HuH-7.5 (cell line): ENCODE results near the gene KLHL2.
"Not testable (repeated sequence)": the region's sequence is repeated elsewhere in the genome, so short reads cannot be mapped to it uniquely, and the experiment has no call there.

Experiments
- DNase-seq: peaks from one replicate; pipeline ENCODE4 v3.0.0; 2011; ENCODE audit warnings: low spot score

Gene KLHL2

DNA sequence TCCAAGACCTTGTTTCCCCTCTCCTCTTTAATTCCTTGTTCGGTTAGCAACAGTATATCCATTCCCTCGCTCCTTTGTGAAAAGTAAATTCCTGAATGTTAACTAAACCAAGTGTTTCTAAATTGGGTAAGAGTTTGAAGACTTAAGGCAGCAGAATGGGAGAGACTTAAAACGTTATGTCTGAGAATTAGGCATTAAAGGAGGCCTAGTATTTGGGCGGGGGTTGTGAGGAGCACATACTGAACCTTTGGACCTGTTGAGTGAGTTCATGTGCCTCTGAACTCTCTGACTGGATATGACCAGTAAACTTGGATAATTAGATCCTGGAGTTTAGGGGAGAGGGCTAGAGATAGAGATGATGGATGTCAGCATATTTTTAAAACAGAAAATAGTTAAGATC, 121.3 kb downstream of the KLHL2 start:
- peak; percentile 14 for DNase-seq

DNA sequence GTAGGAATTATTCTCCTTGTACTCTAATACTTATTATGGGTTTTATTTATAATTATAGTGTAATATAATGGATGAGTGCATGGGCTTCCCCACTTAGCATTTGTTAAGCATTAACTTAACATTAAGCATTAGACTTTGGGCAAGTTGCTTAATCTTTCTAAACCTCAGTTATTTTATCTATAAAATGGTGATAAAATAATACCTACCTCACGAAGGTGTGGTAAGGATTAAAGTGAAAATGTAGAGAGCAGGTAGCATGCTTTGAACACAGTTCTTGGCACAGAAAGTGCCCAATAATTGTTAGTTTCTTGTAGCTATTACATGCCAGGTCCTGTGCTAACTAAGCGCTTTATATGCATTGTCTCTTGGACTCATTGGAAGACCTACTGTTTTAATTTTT, 122.7 kb downstream of the KLHL2 start:
- no peak for DNase-seq

DNA sequence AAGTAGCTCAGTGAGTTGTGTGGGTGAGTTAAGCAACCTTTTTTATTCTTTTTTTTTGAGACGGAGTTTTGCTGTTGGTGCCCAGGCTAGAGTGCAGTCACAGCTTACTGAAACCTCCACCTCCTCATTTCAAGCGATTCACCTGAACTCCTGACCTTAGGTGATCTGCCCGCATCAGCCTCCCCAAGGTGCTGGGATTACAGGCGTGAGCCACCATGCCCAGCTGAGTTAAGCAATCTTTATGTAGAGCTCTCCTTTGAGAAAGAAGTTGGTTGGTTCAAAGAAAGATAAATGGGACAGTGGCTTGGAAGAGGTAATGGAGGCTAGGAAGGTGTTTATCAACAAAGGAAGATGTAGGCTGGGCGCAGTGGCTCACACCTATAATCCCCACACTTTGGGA, 123.3 kb downstream of the KLHL2 start:
- no peak for DNase-seq

DNA sequence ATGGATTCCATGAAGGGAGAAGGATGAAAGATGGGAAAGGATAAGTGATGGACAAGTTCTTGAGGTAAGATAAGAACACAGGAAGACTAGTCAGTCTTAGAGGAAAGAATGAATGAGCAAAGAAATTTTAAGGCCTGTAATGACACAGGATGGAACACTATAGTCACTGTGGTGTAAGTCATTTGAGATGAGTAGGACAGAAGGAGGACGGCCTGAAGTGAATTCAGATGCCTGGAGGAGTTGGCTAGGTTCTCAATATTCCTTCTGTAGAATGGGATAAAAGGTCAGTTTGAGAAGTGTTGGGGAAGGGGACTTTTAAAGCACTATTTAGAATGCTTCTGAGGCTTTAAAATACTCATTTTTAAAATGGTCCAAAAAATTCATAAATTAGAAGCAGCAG, 124.0 kb downstream of the KLHL2 start:
- DNase-seq, result no peak

DNA sequence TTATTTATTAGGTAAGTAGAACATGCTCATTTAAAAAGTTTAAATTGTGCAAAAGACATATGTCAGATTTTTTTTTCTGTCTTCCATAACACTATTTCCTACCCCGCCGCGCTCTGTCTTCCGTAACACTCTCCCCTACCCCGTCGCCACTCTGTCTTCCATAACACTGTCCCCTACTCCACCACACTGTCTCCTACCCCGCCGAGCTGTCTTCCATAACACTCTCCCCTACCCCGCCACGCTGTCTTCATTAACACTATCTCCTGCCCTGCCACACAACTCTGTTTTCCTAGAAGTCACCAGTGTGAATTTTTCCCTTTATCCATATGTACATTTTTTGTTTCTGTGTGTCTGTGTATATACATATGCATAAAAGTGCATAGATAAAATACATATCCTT, 124.5 kb downstream of the KLHL2 start:
- no peak for DNase-seq

DNA sequence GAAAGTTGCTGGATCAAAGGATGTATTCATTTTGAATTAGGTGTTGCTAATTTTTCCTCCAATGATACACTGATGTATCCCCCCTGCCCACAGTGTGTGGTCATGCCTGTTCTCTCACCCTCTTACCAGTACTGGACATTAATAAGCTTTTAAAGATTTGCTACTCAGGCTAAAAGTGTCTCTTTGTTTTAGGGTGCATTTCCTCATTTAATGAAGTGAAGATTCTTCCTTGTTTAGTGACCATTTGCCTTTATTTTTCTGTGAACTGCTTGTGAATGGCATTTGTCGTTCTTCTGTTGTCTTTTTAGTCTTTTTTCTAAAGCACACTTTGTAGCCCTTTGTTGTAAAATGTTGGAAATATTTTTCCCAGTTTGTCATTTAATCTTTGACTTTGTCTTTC, 125.1 kb downstream of the KLHL2 start:
- DNase-seq, result no peak

DNA sequence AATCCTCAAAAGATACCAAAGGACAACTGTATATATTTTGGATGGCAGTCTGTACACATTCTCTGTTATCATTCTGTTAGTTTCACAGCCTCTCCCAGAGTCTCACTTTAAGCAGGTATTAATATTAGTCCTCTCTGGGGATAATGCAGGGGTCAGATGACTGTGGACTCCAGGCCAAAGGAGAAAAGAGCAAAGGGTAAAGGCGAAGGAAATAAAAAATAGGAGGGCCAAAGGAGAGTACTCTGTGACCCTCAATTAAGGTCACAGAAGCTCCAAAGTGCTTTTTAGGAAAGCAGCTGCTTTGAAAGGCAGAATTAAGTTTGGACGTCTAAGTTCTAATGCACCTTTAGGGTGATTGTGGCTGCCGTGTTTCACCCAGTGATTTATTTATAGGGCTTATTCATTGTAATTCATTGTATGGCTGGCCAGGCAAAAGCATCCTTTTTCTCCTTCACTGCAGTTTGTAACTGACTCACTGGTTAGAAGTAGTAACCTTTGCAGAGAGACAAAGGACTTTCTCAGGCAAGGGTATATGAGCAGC, 127.9 kb downstream of the KLHL2 start:
- no peak for DNase-seq

DNA sequence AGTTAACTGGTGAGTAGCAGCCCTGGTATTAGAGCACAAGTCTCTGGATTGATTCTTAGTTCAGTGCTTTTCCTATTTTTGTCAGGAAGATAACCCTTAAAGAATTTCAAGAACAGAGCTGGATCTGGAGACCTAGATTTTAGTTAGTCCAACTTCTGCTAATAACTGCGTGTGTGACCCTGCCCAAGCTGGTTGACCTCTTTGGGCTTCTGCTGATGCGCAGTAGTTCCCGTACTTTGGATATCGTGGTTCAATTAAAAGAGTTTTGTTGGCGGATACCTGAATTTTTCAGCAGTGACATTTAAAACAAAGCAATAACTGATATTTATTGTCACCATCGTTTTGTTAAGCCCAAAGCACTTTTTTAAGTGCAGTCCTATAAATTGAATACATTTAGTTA, 129.4 kb downstream of the KLHL2 start:
- DNase-seq, result no peak

DNA sequence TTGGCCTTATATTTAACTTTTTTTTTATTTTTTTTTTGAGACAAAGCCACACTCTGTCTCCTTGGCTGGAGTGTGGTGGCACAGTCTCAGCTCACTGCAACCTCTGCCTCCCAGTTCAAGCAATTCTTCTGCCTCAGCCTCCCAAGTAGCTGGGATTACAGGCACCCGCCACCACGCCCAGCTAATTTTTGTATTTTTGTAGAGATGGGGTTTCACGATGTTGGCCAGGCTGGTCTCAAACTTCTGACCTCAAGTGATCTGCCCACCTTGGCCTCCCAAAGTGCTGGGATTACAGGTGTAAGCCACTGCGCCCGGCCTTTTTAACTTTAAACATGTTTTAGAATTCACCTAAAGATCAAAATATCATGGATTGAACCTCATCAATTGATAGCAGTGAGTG, 135.0 kb downstream of the KLHL2 start:
- not testable (repeated sequence) for DNase-seq

DNA sequence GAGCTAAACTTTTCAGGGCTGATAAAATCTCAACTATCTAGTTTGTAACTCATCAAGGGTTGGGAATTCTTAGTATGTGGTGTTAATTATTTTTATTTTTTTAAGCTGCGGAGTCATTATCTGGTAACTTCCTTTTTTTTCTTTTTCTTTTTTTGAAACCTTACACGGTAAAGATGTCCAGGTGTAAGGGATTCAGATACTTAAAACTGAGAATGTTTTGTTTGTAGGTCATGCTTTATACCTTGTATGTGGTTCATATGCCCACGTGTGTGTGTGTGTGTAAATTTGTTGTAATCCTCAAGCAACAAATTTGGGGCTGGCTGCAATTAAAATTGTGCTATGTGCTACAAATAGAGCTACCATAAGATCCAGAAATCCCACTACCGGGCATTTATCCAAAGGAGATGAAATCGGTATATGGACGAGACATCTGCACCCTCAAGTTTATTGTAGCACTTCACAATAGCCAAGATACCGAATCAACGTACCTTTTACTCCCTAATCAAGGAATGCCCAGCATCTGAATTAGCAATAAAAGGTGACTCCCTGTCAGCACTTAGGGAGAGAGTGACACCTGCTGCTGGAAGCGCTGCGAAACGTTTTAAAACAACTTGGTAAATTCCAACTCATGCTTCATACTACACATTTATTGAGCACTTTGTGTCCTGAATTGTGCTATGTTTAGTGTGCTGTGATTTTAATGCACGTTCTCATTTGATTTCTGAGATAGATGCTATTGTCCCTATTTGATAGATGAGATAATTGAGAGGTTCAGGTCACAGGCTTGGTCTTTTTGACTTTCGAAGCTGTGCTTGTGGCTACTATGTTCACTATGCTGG, 136.2 kb downstream of the KLHL2 start:
- no peak for DNase-seq

DNA sequence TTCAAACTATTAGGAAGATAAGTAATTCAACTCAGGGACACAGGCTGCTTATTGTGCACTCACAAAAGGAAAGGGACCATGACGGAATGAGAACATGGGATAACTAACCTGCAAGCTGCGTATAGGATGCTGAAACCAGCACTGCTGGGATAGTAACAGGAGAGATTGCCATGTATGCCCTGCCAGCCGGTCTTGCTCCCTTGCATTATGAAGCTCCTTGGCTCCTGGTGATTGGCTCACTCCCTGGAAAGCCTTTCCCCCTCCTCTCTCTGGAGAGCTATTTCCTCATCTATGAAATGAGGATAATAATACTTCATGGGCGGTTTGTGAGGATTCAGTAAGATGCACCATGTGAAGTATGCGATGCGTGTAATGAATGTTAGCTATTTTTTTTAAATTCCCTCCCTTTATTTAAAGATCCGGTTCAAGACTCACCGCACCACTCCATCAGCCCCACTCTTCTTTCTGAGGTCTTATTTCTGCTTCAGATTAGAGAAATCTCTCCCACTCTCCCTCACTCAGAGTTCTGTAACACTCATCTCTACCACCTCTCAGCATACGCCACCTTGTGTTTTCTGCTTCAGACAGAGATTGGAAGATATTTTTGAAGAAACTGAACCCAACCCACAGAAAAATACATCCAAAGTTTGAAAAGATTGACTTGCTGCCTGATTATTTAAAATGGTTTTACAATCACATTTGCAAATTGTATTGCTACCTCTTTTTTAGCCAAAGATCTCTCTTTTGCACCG, 138.5 kb downstream of the KLHL2 start:
- no peak for DNase-seq

DNA sequence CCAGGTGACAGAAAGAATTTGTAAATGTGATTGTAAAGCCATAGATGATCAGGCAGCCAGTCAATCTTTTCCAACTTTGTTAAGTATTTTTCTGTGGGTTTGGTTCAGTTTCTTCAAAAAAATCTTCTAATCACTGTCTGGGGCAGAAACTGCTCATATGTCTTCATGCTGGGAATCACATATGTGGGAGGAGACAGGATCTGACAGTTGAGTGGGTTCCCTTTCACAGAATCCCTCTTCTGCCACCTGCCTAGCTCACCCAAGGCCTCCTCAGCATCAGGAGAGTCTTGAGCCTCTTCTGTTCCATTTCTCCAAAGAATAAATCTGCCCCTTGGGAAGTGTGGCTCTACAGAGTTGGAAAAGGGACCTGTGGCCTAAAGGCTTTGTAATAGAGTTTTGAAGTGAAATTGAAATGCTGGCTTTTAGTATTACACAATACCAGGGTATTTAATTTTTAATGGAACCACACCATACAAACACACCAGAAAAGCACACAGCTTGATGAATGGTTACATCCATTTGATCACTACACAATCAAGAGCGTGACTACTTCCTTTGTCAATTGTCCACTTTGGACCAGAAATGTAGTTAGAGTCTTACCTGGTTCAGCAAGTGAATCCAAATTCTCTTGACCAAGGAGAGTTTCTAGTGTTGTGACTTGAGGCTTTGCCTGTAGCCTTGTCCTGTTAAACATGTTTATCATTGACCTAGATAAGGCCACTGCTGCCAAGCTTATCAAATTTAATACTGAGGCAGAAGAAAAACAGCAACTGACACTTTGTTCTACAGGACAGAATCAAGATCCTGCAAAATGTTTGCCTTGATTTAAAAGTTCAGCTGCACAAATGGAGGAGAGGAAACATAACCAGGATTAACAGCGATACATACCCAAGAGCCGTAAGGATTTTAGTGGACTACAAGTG, 140.5 kb downstream of the KLHL2 start:
- DNase-seq, result no peak

DNA sequence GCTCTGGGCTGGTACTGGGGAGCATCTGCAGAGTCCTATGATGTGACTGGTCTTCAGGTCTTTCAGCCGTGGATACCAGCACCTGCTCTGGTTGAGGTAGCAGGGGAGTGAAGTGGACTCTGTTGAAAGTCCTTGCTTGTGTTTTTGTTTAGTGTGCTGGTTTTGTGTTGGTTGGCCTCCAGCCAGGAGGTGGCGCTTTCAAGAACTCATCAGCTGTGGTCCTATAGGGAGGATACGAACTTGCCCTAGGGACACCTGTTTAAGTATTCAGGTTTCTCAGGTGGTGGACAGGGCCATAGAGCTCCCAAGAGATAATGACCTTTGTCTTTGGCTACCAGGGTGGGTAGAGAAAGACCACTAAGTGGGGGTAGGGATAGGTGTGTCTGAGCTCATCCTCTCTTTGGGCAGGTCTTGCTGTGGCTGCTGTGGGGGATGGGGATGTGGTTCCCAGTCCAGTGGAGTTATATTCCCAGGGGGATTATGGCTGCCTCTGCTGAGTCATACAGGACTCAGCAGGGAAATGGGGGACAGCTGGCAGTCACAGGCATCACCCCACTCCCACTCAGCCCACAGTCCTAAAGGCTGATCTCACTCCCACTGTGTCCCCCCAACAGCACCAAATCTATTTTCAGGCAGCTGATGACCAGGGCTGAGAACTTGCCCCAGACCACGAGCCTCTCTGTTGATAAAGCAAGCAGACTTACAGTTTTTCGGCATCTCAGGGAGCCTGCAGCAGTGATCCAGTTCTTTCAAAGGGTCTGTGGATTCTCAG, 144.2 kb downstream of the KLHL2 start:
- DNase-seq, result no peak

DNA sequence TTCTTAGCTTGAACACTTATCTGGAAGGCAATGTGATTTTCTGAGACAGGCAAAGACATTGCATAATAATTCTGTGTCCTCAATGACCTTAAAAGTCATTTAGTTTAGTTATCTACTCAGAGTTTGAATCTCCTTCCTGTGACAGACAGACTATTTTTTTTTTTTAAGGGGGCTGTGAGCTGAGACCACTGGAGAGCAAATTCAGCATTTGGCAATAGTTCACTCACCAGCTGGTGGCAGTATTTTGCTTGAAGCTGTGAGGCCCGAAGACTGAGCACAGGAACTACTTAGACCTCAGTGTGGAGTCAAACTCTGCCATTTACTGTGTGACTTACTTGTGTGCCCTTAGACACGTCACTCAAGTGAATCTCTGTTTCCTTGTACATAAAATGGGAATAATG, 148.5 kb downstream of the KLHL2 start:
- DNase-seq, result no peak

DNA sequence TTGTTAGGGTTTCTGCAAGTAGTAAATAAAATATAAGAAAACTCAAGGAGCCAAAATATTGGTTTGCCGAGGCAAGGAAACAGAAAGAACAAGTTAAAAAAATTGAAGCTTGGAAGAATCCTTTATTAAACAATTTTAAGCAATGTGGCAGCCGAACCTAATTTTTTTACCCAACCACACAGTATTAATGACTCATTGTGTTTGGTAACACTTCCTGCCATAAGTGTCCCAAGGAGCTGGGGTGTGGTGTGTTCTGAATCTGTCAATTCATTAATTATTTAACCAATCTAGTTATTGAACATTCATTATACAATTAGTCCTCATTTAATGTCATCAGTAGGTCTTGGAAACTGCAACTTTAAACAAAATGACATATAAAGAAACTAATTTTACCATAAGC, 152.1 kb downstream of the KLHL2 start:
- no peak for DNase-seq

DNA sequence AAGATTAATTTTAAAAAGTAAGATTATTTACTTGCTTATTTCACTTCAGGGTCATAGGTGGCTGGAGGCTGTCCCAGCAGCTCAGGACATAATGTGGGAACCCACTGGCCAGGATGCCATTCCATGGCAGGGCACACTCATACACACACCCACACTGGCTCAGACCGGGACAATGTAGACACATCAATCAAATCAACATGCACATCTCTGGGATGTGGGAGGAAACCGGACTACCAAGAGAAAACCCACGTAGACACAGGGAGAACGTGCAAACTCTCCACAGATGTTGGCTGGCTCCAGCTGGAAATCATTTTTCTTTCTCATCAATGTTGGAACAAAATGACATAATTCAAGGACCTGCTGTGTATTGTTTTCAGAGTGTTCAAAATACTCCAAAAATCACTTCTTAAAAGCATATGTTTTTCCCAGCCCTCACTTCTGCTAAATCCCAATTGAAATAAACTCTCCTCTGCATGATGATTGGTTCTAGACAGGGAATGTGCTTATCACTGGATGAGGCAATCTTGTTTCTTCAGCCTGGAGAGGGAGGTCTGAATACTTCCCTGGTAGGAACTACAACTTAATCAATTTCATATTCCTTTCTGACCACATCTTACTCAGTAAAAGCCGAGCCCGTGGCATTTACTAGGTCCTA, 152.8 kb downstream of the KLHL2 start:
- no peak for DNase-seq

DNA sequence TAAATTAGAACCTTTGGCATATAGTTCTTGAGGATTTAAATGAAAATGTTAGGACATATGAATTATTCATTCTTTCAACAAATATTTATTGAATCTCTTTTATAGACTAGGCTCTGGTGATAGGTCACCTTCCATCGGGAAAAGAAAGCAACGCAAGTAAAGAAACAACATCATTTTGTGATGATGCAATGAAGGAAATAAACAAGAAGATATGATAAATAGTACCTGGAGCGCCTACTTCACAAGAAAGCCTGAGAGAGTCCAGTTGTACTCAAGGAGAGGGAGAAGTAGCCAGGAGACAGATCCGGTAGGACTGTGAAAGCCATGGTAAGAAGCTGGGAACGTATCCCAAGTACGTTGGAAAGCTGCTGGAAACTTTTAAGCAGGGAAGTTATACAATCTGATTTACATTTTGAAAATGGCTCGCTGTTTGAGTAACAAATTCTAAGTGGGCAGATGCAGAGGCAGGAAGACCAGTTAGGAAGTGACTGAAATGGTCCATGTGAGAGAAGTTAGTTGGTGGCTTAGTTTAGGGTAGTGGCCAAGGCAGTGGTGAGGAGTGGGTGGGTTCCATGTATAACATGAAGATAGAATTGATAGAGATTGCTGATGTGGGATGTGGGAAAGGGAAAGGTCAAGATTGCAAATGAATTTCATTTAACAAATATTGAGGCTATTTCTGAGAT, 153.8 kb downstream of the KLHL2 start:
- no peak for DNase-seq

DNA sequence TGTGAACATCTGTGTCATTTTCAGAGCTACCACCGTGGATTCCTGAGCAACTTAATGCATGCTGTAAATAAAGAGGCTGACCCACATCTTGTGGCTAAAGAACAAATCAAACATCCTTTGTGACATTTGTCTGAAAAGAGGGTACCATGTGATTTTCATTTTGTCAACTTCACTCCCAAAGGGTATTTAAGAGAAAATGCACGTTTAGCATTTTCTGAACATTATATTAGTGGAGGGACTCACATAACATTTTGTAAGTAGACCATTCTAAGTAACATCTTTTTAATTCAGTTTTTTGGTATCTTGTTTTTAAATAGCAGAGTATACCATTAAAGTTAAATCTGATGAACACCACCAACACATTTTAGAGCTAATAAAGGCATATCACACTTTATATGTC, 154.4 kb downstream of the KLHL2 start:
- no peak for DNase-seq

DNA sequence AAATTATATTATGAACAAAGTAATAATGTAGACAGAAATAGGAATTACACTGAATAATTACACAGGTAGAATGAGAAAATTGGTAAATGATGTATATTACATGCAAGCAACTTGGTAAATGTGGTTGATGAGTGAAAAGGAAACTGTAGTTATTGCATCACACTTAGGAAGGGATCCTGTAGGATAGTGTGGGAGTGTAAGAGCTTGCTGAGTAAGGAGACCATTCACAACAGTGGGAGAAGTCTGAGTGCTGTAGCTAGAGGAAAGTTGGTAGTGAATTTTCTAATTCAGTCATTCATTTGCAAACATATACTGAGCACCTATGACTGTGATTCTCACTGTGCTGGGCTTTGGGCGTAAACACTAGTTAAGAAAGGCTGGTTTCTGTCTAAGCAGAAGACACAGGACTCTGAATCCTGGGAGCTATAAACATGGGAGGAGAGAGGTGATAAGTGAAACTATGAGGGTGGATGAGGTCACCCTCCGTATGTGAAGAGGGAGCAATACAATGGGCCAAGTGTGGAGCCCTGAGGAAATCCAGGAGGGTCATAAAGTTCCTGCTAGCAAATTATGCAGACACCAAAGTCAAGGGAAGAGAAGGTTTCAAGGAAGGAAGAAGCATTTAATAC, 157.2 kb downstream of the KLHL2 start:
- DNase-seq, result no peak

DNA sequence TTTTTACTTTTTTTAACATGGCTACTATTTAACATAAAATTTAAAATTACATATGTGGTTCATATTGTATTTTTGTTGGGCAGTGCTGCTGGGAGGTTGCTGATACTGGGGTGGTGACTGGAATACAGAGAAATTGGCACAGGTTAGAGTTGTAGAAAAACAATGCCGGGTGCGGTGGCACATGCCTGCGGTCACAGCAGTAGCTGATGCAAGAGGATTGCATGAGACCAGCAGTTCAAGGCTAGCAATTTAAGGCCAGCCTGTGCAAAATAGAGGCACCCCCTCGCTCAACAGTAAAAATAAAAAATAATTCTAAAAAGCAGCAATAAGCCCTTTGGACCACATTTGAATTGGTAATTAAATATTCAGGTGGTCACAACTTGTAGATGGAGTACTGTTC, 159.7 kb downstream of the KLHL2 start:
- no peak for DNase-seq
